HUDEP-2 (cell line): ENCODE data around the gene ADAM12.

Source experiments
- DNase-seq, 76 experiments: peaks; one replicate each; lab custom pipeline; 2025; ENCODE audit not compliant: unreplicated experiment in 76 of 76; lab: John Stamatoyannopoulos, UW

ADAM12 gene

GRCh38 chr10:126127481-126128029 lies 260.7 kb downstream of the ADAM12 start:
- no peak for DNase-seq

GRCh38 chr10:126126866-126127265 lies 261.4 kb downstream of the ADAM12 start:
- DNase-seq = no peak

GRCh38 chr10:126126023-126126422 lies 262.3 kb downstream of the ADAM12 start:
- no peak for DNase-seq

GRCh38 chr10:126124668-126125349 lies 263.5 kb downstream of the ADAM12 start:
- DNase-seq = no peak

GRCh38 chr10:126124046-126124445 lies 264.2 kb downstream of the ADAM12 start:
- no peak for DNase-seq

- DNase-seq = no peak
Observed at GRCh38 chr10:126123466-126123865, 264.8 kb downstream of the ADAM12 start.

- DNase-seq = no peak
Observed at GRCh38 chr10:126122881-126123280, 265.4 kb downstream of the ADAM12 start.

GRCh38 chr10:126119599-126119998 lies 268.7 kb downstream of the ADAM12 start:
- DNase-seq = no peak

GRCh38 chr10:126118476-126118875 lies 269.8 kb downstream of the ADAM12 start:
- DNase-seq = no peak

GRCh38 chr10:126117196-126117595 lies 271.1 kb downstream of the ADAM12 start:
- no peak for DNase-seq

GRCh38 chr10:126115886-126116285 lies 272.4 kb downstream of the ADAM12 start:
- no peak for DNase-seq

- no peak for DNase-seq
Observed at GRCh38 chr10:126114884-126115555, 273.3 kb downstream of the ADAM12 start.

- DNase-seq = no peak
Observed at GRCh38 chr10:126111516-126111915, 276.8 kb downstream of the ADAM12 start.

- no peak for DNase-seq
Observed at GRCh38 chr10:126110489-126111180, 277.6 kb downstream of the ADAM12 start.

GRCh38 chr10:126109893-126110292 lies 278.4 kb downstream of the ADAM12 start:
- no peak for DNase-seq

- no peak for DNase-seq
Observed at GRCh38 chr10:126108693-126109092, 279.6 kb downstream of the ADAM12 start.

GRCh38 chr10:126104767-126105166 lies 283.5 kb downstream of the ADAM12 start:
- DNase-seq = no peak

GRCh38 chr10:126102636-126103035 lies 285.6 kb downstream of the ADAM12 start:
- DNase-seq = no peak

- DNase-seq = no peak
Observed at GRCh38 chr10:126101736-126102135, 286.5 kb downstream of the ADAM12 start.

GRCh38 chr10:126101325-126101724 lies 287.0 kb downstream of the ADAM12 start:
- no peak for DNase-seq

GRCh38 chr10:126099366-126099765 lies 288.9 kb downstream of the ADAM12 start:
- DNase-seq = no peak

GRCh38 chr10:126098226-126098581 lies 290.1 kb downstream of the ADAM12 start:
- DNase-seq = no peak
